Raji (cell line): Measurements from ENCODE around the gene SLC25A22.
A peak's percentile ranks its signal among the peaks of the same experiment; 100 is the strongest.

Experiments used
- POLR2A ChIP-seq: IDR thresholded peaks from 2 replicates; pipeline ENCODE4 v1.6.1; 2011; ENCODE audit warnings: low read depth, low read length, control low read depth; ENCODE audit not compliant: insufficient read depth

The SLC25A22 gene

DNA sequence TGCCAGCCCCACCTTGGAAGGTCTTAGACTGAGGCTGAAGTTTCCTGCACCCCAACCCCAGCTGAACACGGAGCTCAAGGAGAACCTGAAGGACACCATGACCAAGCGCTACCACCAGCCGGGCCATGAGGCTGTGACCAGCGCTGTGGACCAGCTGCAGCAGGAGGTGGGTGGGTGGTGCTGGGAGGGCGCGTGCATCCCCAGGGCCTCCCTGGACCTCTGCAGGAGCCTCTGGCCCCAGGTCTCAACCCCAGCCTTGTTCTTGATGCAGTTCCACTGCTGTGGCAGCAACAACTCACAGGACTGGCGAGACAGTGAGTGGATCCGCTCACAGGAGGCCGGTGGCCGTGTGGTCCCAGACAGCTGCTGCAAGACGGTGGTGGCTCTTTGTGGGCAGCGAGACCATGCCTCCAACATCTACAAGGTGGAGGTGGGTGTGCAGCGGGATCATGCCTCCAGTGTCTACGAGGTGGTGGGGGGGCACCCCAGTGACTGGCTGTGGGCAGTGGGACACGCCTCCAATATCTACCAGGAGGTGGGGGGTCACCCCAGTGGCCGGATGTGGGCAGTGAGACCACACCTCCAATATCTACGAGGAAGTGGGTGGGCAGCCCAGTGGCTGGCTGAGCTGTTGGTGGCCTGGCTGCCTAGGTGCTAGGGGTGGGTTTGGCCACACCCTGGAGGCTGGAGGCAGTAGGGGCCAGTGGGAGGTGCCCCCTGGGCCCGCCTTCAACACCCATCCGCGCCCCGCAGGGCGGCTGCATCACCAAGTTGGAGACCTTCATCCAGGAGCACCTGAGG is 39.3 kb upstream of the SLC25A22 start:
- no peak for TF ChIP-seq POLR2A

DNA sequence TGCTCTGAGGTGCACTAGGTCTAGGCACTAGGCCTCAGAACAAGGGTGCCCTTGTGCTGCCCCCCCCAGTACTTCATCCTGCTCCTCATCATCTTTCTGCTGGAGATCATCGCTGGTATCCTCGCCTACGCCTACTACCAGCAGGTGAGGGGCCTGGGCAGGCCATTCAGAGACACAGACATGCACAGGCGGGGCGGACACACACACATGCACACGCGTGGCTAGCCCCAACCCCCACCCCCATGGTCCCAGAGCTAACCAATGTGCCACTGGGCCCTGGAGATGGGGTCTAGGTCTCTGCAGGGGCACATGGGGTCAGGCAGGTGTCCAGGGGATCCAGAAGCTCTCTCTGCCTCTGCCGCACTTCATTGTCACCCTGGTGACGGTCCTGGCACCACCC is 38.6 kb upstream of the SLC25A22 start:
- 0 out of 2 replicates have a peak, but pooled peaks have one; percentile 13 for TF ChIP-seq POLR2A

DNA sequence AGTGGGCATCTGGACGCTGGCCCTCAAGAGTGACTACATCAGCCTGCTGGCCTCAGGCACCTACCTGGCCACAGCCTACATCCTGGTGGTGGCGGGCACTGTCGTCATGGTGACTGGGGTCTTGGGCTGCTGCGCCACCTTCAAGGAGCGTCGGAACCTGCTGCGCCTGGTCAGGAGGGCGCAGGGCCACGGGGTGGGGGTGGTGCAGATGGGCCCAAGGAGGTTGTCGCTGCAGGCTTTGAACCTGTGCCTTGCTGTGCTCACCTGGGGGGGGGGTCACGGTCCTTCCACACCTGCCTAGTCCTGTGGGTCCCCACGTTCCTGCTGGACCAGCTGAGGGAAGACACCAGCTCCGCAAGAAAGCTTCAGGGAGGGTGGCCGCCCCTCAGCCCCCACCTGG is 38.2 kb upstream of the SLC25A22 start:
- TF ChIP-seq POLR2A: no peak

DNA sequence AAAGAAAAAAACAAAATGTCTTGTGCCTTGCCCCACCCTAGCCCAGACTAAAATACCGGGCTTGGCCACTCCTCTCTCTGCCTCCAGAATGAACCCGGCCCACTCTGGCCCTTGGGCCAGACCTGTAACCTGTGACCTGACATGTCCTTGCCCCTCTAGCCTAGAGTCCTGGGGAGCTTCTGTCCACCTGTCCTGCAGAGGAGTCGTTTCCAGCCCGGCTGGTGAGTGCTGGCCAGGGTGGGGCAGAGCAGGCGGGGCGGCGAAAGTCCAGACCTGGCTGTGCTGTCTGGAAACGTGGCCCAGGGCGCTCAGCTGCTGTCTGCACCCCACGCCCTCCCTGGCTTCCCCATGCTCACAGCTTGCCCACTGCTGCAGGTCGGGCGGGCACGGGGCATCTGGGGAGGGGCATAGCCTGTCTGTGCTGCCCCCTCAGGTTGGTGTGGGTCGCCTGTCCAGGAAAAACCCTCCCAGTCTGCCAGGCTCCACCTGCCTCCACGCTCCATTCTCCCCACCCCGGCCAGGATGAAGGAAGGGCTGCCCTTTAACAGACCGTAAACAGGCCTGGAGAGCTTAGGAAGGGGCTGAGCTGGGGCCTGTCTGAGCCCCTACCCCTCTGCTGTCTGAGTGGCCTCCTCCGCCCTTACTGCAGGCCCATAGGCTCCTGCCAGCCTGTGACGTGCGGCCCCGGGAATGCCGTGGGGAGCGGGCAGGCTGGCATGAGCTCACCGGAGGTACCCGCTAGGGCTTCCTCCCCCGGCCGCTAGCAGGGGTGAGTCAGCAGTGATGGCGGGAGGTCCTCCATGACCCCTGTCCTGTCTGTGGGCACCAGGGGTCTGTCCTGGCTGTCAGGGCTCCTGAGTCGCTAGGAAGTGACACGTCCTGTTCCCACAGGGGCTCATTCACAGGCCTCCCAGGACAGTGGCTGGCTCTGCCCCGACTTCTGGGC is 36.6 kb upstream of the SLC25A22 start:
- no peak for TF ChIP-seq POLR2A

DNA sequence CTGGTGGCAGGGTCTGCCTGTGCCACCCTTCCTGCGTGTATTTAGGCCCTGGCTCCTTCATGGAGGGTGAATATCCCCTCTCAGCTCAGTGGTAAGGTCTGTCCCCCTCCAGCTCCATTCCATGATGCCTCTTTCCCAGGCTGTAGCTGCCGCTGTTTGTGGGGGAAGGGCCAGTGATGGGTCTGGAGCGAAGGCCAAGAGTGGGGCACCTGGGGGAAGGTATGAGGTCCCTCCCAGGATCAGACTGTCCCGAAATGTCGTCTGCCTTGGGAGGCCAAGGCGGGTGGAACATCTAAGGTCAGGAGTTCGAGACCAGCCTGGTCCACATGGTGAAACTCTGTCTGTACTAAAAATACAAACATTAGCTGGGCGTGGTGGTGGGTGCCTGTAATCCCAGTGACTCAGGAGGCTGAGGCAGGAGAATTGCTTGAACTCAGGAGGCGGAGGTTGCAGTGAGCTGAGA is 35.8 kb upstream of the SLC25A22 start:
- TF ChIP-seq POLR2A: no peak

DNA sequence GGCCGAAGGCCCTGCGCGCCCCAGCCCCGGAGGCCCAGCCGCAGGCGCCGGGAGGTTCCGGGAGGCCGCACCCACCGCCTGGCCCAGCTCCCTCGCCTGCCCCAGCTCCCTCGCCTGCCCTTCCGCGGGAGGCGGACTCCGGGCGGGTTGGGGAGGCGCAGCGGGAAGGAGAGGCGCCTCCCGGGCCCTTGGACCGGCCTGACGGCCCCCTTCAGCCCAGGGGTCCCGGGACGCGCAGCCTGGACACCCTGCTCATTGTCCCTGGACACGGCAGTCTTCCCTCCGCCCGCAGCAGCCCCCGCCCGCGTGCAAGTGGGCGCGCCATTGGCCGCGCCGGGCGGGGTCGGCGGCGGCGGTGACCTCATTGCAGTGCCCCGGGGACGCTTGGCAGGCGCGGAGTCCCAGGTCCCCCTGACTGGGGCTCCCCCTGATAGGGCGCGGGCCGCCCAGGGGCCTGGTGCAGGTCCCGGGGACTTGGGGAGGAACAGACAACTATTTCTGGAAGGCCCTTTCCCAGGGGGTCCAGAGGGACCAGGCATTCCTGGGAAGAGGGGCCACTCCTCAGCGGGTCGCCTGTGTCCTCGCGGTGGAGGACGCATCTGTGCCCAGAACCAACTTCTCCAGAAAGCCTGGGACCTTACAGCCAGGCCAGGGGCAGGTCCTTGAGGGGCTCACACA is 35.2 kb upstream of the SLC25A22 start:
- TF ChIP-seq POLR2A: no peak

DNA sequence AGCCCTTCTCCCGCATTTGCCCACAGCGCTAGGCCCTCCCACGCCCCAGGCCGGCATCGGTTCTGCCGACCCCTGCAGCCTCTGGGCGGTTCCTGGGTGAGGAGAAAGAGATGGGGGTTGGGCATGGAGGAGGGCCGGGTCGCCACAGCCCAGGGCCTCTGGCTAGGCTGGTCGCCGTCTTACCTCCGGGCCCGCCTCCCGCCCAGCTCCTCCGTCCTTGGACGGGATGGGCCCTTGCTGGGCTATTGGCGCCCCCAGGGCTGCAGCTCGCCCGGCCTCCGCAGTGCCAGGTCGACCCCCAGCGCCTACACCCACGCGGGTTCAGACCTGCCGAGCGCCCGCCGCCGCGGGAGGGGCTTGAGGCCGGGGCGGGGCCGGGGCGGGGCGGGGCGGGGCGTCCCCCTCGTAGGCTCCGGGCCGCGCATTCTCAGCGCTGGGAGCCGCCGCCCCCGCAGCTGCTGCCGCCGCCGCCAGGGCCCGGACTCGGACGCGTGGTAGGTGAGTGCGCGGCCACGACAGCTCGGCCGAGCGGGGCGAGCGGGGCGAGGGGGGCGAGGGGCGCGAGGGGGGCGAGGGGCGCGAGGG is 34.5 kb upstream of the SLC25A22 start, which contains the start of gene CD151:
CD151 (plus strand) TSS at position 424 of the 585 bp plus-strand sequence. CDS start 3,118 bp downstream, outside the sequence.
- peak; percentile 62 for TF ChIP-seq POLR2A

DNA sequence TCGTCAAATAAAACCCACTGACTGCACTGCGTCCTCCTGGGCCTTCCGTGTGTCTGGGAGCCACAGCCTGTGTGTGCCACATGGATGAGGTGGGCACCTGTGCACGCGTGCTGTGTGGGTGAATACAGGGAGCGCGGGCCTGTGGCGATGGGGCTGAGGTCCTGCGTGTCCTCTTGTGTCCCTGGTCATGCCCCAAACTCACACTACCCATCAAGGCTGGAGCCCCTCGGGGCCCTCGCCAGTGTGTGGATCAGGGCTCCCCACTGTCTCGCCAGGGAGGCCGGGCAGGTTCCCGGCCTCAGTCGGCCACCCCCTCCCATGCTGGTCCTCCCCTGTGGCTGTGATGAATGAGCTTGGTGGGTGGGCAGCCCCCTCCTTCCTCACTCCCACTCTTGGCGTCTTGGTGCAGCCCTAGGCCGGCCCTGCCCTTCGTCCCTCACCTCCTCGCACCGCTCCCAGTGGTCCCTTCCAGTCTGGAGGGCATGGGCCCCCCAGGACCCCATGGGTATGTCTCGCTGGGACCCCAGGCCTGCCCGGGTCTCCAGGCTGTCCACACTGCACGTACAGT is 34.0 kb upstream of the SLC25A22 start:
- TF ChIP-seq POLR2A: no peak

DNA sequence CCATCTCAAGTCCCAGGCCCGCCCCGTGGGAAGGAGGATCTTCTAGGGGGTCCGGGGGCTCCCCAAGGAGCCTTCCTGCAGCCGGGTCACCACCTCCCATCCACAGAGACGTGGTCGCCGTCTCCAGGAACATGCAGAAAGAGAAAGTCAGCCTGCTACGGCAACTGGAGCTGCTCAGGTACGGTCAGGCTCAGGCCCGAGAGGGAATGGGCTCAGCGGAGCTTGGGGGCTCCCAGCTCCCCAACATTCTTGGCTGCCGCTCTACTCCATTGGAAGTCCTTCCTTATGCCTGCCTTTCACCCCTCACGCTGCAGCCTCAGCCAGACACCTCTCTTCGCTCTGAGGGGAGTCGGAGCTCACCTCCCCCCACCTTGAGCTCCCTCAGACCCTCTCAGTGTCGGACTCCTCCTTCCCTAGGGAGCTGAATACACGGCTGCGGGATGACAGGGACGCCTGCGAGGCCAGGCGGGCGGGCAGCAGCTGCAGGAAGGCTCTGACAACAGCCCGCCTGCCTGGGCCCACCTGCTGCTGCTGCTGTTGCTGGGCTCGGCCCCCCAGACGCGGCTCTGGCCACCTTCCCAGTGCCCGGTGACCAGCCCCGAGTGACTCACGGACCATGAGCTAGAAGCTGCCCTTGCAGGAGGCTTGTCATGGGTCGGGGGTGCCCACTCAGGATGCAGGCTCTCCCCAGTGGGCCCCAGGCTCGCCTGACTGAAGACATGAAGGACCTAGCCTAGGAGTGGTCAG is 33.2 kb upstream of the SLC25A22 start:
- TF ChIP-seq POLR2A: no peak

DNA sequence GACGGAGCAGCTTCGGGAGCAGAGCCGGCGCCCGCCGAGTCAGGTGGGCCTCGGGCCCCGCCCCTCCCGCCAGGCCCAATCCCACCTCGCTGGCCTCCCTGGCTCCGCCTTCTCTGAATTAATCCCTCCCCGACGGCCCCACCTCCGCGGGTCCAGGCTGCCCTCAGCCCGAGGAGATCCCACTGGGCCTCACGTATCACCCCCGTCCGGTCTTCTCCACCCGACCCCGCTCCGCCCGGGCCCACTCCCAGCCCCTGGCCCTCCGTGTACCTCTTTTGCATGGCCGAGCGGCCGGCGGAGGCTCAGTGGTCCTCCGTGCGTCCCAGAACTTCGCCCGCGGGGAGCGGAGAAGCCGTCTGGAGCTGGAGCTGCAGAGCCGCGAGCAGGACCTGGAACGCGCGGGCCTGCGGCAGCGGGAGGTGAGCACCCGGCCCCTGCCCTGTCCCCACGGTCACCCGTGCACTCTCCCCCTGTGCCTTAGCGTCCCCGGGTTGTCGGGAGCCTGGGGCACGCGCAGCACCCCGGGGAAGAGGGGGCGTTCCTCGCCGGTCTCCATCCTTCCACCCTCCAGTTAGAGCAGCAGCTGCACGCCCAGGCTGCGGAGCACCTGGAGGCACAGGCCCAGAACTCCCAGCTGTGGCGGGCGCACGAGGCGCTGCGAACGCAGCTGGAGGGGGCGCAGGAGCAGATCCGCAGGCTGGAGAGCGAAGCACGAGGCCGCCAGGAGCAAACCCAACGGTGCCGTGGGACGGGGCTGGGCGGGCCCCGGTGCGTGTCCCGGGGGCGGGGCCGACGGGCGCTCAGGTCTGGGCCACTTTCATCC is 32.4 kb upstream of the SLC25A22 start:
- no peak for TF ChIP-seq POLR2A

DNA sequence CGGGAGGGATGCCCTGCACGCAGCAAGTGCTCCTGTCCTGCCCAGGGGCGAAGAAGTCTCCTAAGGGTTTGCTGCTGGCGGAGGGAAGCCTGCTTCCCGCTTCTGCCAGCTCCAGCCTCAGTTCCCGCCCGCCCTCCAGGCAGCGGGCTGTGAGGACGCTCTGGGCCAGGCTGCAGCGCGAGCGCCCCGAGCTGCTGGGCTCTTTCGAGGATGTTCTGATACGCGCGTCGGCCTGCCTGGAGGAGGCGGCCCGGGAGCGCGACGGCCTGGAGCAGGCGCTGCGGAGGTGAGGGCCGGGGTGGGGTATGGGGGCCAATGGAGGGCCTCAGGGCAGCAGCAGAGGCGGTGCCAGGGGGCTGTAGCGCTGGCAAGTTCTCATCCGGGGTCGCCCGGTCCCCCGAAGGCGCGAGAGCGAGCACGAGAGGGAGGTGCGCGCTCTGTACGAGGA is 31.8 kb upstream of the SLC25A22 start:
- peak; percentile 30; the same call in 1 of the 2 replicates for TF ChIP-seq POLR2A

DNA sequence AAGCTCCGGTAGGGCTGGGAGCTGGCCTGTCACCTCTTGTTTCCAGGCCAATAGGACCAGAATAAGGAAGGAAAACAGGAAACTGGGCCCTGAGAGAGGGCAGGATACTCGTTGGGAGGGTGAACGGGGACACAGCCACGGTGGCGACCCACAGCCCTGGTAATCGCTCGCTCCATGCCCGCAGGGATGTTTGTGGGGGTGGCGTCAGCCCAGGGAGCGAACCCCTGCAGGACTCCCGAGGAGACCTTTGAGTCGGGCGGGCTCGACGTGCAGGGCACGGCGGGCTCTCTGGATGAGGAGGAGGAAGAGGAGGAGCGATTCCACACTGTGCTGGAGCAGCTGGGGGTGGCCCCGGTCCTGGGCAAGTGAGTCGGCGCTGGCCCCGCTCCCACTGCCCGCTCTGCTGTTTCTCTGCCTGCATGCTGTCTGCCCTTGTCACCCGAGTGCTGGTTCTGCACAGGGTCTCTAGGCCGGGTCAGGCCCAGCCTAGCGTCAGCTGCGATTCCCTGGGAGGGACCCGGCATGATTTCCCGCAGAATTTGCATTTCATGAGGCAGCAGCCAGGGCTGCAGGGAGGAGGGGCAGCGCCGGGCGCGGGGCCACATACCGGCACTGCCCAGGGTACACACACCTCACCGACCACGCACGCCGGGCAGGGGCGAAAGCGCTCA is 31.2 kb upstream of the SLC25A22 start:
- no peak for TF ChIP-seq POLR2A

DNA sequence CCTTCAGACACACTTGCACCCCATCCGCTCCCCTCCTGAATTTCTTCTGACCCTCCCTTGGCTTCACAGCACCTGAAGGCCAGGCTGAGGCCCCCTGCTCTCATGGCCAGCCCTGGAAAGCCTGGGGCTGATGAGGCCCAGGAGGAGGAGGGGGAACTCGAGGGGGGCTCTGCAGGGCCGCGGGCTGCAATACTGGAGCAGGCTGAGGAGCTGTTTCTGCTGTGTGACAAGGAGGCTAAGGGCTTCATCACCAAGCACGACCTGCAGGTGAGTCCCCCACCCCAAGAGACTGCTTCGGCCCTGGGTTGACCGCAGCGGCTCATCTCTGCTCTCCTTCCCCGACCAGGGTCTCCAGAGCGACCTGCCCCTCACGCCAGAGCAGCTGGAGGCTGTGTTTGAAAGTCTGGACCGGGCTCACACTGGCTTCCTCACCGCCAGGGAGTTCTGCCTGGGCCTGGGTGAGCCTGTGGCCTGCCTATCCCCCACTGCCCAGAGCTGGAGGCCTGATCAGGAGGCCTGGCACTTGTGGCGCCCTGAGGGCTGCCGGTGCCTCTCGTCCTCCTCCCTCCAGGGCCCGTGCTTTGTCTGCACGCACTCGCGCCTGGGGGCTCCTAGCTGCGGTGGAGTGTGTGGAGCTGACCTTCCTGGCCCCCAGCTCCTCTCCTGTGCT is 30.6 kb upstream of the SLC25A22 start:
- no peak for TF ChIP-seq POLR2A
